Measurements from ENCODE around the gene VEZF1. TPM values are rescaled to one million over a fixed set of nuclear protein-coding genes. Genes with fewer than 3 reads are reported as not detected.

Gene VEZF1
- total RNA-seq, 5 donors from 2014 or later (not counting 1 experiment from before 2014, with no cell fraction given): 43.1 to 68.1 (median 63.8) TPM

DNA sequence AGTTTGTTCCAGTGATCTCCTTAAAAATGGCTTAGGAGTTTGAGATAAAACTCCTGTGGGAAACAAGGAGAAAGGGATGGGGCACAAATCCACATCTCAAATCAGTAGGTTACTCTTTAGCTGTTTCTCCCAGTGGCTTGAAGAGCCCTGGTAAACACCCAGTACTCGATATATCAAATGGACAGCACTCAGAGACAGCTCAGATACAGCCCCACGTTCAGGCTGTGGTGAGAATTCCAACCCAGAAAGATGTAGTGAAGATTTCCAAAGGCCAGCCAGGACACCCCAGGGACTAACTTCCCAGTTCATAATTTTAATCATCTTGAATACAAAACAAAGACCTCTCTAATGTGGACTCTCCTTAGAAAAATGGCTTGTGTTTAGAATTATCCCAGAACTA lies 6.4 kb upstream of the VEZF1 start:
- ChIA-PET CTCF (interaction anchor here (0.5 to 3.5 kb wide), 4 partner anchors 8 to 440 kb away, joined by 4 to 18 read pairs (median 6); partner anchors contain the start of genes DYNLL2 (in 1 of the 2) and SRSF1 (in 1 of the 2)), POLR2A (interaction anchor here in 1 of 2 donors (0.6 kb wide), 1 partner anchor 20 kb away, joined by 4 read pairs; no protein-coding TSS in a partner anchor)
- ATAC-seq (replicated peaks in 1 of 4): no peak
- WGBS (ENCODE audit: insufficient coverage): no CpG with 5 or more reads among the region's 2 CpGs
- H3K27me3 ChIP-seq (replicated peaks in 1 of 2; ENCODE audit: control insufficient read depth in 2 of 2, extremely low read depth in 1 of 2, insufficient read depth in 2 of 2, low read length in 1 of 2): no peaks in the 10 kb centered on the region
- H3K36me3 Mint-ChIP-seq: no peaks in the 10 kb centered on the region
- H3K9me3 ChIP-seq: no peaks in the 10 kb centered on the region
- peaks cover 0 to 19% of the 10 kb centered on the region in 2 experiments for H3K4me1 ChIP-seq (ENCODE audit: control insufficient read depth in 1 of 2, extremely low read depth in 1 of 2, insufficient read depth in 2 of 2, low read length in 2 of 2)
- DNase-seq: no peak
- H3K27ac ChIP-seq (ENCODE audit: low read length): no peak overlapping the region
- H3K4me3 Mint-ChIP-seq: no peak overlapping the region
- no peak overlapping the region for H3K4me3 ChIP-seq (ENCODE audit: control insufficient read depth in 1 of 2, extremely low read depth in 1 of 2, low read length in 1 of 2)
- H3K9me3 Mint-ChIP-seq: no peaks in the 10 kb centered on the region
- H3K27me3 Mint-ChIP-seq: no peaks in the 10 kb centered on the region
- peaks cover 0 to 3% of the 10 kb centered on the region in 2 donors for H3K36me3 ChIP-seq (ENCODE audit: control insufficient read depth in 2 of 2, extremely low read depth in 1 of 2, insufficient read depth in 1 of 2, low read length in 1 of 2)
- peaks cover 51 to 57% (median 56%) of the 10 kb centered on the region in 3 donors for H3K4me1 Mint-ChIP-seq
- H3K27ac Mint-ChIP-seq: peak overlapping the region; percentile 71 to 80

DNA sequence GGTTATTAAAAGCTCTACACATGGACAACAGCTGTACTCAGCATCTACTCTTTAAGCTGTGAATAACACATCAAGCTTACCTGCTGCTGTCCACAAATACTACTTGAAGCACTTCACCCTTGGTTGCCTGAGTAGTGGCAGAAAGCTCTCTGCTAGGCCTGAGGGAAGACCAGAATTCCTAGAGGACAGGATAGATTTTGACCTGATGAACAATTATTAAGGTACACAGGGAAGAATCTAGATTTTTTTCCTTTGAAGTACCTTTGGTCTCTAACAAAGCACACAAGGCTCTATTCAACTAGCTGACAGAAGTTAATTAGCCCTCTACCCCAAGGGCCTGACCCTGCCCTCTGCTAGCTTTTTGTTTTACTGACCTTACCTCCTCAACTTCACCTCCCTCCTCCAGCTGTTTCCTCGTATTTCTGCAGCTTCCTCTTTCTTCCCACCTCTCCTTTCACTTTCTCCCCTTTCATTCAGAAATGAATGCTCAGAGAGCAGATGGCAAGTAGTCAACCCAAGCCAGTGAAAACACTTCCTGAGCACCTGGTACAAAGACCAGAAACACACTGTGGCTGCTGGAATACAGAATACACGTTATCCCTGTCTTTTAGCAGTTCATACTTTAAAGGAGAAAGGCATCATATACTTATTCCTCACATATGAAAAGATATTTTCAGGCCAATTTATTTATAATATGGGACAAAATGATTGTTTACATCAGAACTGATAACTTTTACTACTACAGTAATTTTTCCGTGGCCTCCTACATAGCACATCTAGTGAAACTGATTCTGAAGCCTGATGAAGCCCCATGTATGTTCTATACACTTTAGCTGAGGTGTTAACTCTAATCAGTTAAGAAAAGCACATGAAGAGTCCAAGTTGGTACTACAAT lies 5.7 kb upstream of the VEZF1 start:
- Histone ChIP-seq H3K4me1 (ENCODE audit: control insufficient read depth in 1 of 2, extremely low read depth in 1 of 2, insufficient read depth in 2 of 2, low read length in 2 of 2) (peaks cover 4 to 23% of the 10 kb centered on the region in 2 experiments), H3K27me3 (replicated peaks in 1 of 2; ENCODE audit: control insufficient read depth in 2 of 2, extremely low read depth in 1 of 2, insufficient read depth in 2 of 2, low read length in 1 of 2) (no peaks in the 10 kb centered on the region), H3K27ac (ENCODE audit: low read length) (no peak overlapping the region), H3K4me3 (ENCODE audit: control insufficient read depth in 1 of 2, extremely low read depth in 1 of 2, low read length in 1 of 2) (no peak overlapping the region), H3K36me3 (ENCODE audit: control insufficient read depth in 2 of 2, extremely low read depth in 1 of 2, insufficient read depth in 1 of 2, low read length in 1 of 2) (no peaks in the 10 kb centered on the region), H3K9me3 (no peaks in the 10 kb centered on the region)
- ChIA-PET CTCF (interaction anchor here (0.6 to 1.1 kb wide), 8 partner anchors 9 to 1446 kb away, joined by 3 to 8 read pairs (median 4); partner anchors contain the start of gene DYNLL2 (in 1 of the 2)), POLR2A (interaction anchor here (0.6 to 1.2 kb wide), 4 partner anchors 14 to 54 kb away, joined by 3 to 6 read pairs (median 4); partner anchors contain the start of gene SRSF1 (in 1 of the 2))
- 13% methylated on average over 1 of the region's 3 CpGs for WGBS (ENCODE audit: insufficient coverage)
- H3K4me3 Mint-ChIP-seq: no peak overlapping the region
- DNase-seq (no peak), ATAC-seq (replicated peaks in 1 of 4) (no peak)
- H3K4me1 Mint-ChIP-seq: peaks cover 51 to 57% (median 56%) of the 10 kb centered on the region in 3 donors
- H3K36me3 Mint-ChIP-seq: no peaks in the 10 kb centered on the region
- H3K27ac Mint-ChIP-seq: peak overlapping the region; percentile 79 to 80
- no peaks in the 10 kb centered on the region for H3K27me3 Mint-ChIP-seq
- H3K9me3 Mint-ChIP-seq: no peaks in the 10 kb centered on the region

DNA sequence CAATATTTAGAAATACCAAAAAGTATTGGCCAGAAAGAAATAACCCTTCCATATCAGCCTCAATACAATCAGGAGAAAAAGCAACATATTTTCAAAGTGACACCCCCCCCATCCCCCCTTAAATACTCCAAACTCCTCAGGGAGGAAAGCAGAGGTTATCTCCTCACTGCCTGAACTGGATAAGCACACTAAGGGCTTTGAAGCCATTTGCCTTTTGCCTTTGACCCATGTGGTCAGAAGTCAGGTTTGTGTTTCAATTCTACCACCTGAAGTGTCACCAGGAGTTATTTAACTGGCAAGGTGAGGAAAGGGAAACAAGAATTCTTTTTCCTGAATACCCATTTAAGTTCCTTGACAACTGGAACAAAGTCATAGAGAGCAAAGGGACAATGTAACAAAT lies 3.5 kb upstream of the VEZF1 start:
- ChIA-PET CTCF (interaction anchor here in 1 of 2 donors (0.6 to 2.5 kb wide), 3 partner anchors 7 to 184 kb away, joined by 3 to 30 read pairs (median 9); no protein-coding TSS in a partner anchor), POLR2A (interaction anchor here (0.6 to 1.1 kb wide), 3 partner anchors 8 to 16 kb away, joined by 4 read pairs; no protein-coding TSS in a partner anchor)
- Mint-ChIP-seq H3K36me3 (no peaks in the 10 kb centered on the region), H3K9me3 (no peaks in the 10 kb centered on the region), H3K27ac (peak overlapping the region in 1 of 2 donors; percentile 58), H3K27me3 (no peaks in the 10 kb centered on the region), H3K4me1 (peaks cover 57 to 62% (median 60%) of the 10 kb centered on the region in 3 donors), H3K4me3 (no peak overlapping the region)
- Histone ChIP-seq H3K27me3 (replicated peaks in 1 of 2; ENCODE audit: control insufficient read depth in 2 of 2, extremely low read depth in 1 of 2, insufficient read depth in 2 of 2, low read length in 1 of 2) (no peaks in the 10 kb centered on the region), H3K27ac (ENCODE audit: low read length) (no peak overlapping the region), H3K4me3 (ENCODE audit: control insufficient read depth in 1 of 2, extremely low read depth in 1 of 2, low read length in 1 of 2) (no peak overlapping the region), H3K36me3 (ENCODE audit: control insufficient read depth in 2 of 2, extremely low read depth in 1 of 2, insufficient read depth in 1 of 2, low read length in 1 of 2) (no peaks in the 10 kb centered on the region), H3K9me3 (no peaks in the 10 kb centered on the region), H3K4me1 (ENCODE audit: control insufficient read depth in 1 of 2, extremely low read depth in 1 of 2, insufficient read depth in 2 of 2, low read length in 2 of 2) (peaks cover 9 to 34% of the 10 kb centered on the region in 2 experiments)
- ATAC-seq (replicated peaks in 1 of 4) (no peak), DNase-seq (no peak)

DNA sequence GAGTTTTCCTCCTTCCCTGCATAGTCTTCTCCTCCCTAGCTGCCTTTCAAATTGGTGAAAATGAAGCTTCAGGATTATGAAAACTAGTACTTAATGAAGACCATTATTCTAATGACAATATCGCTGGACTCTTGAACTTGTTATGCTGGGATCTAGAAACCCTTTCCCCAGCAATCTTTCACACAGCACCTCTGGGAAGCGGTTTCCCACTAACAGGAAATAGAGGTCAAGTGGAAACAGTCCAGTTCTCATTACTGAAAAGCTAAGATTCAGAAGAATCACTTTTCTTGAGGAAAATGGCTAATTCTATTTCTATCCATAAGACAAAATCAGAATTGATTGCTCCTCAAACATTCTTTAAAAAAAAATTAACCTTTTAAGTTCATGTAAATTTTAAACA lies 2.0 kb upstream of the VEZF1 start:
- H3K4me1 ChIP-seq (ENCODE audit: control insufficient read depth in 1 of 2, extremely low read depth in 1 of 2, insufficient read depth in 2 of 2, low read length in 2 of 2): peaks cover 24 to 32% of the 10 kb centered on the region in 2 experiments
- Mint-ChIP-seq H3K27ac (peak overlapping the region in 1 of 2 donors; percentile 72), H3K9me3 (no peaks in the 10 kb centered on the region)

DNA sequence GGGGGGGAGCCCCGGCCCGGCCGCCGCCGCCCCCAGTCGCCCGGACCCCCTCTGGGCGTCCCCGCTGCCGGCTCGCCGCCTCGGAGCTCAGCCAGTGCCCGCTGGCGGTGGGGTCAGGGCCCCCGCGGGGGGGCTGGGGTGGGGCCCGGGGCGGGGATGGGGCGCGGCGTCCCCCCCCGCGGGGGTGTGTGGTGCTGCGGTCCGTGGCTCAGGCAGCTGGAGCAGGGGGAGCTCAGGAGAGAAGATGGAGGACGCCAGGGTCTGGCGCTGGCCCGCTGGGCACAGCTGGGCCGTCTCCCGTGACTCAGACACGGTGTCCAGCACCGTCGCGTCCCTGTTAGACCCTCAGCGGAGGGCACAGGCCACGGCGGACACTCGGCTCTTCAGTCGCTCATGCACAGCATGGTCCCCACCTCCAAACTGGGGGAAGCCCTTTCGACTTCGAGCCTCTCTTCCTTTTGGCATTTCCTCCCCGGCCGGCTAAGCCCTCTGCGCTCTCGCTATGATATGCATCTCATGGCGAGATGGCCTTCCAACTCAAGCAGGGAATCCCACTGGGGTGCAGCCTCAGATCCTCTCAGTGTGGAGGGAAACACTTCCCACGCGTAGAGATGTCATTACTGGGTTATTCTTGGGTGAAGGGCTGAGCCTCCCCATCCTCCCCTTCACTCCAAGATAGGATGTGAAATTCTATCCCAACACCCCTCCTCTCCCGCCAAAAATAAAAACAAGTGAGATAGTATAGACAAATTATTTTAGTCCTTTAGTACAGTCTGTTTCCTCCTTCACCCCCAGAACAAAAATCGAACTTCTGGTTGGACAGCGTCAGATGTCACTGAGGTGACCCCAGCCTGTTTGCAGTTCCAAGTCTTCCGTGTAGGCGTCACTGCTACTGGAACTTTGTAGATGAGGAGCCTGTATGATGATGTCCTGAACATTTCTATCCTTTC lies 522 bp upstream of the VEZF1 start:
- Histone ChIP-seq H3K4me3 (ENCODE audit: control insufficient read depth in 1 of 2, extremely low read depth in 1 of 2, low read length in 1 of 2) (peak overlapping the region; percentile 71 to 84), H3K27ac (ENCODE audit: low read length) (peak overlapping the region; percentile 52), H3K4me1 (ENCODE audit: control insufficient read depth in 1 of 2, extremely low read depth in 1 of 2, insufficient read depth in 2 of 2, low read length in 2 of 2) (peaks cover 33 to 35% of the 10 kb centered on the region in 2 experiments), H3K36me3 (ENCODE audit: control insufficient read depth in 2 of 2, extremely low read depth in 1 of 2, insufficient read depth in 1 of 2, low read length in 1 of 2) (no peaks in the 10 kb centered on the region), H3K9me3 (no peaks in the 10 kb centered on the region), H3K27me3 (replicated peaks in 1 of 2; ENCODE audit: control insufficient read depth in 2 of 2, extremely low read depth in 1 of 2, insufficient read depth in 2 of 2, low read length in 1 of 2) (no peaks in the 10 kb centered on the region)
- H3K4me1 Mint-ChIP-seq: peaks cover 63 to 71% (median 67%) of the 10 kb centered on the region in 3 donors
- 0% methylated on average over 25 of the region's 54 CpGs for WGBS (ENCODE audit: insufficient coverage)
- H3K4me3 Mint-ChIP-seq: peak overlapping the region; percentile 89 to 94 (median 89)
- ATAC-seq (replicated peaks in 1 of 4) (peak; percentile 78 to 83 (median 80)), DNase-seq (peak in 22 of 35 experiments; percentile 9 to 75 (median 47))
- ChIA-PET POLR2A (interaction anchor here in 1 of 2 donors (0.6 to 1.1 kb wide), 3 partner anchors 11 to 30 kb away, joined by 4 to 9 read pairs (median 5); no protein-coding TSS in a partner anchor), CTCF (interaction anchor here (0.5 to 2.5 kb wide), 5 partner anchors 10 to 94 kb away, joined by 3 to 30 read pairs (median 4); partner anchors contain the start of gene DYNLL2 (in 1 of the 2))
- H3K9me3 Mint-ChIP-seq: no peaks in the 10 kb centered on the region
- H3K27me3 Mint-ChIP-seq: no peaks in the 10 kb centered on the region
- peak overlapping the region; percentile 92 to 96 for H3K27ac Mint-ChIP-seq
- H3K36me3 Mint-ChIP-seq: peaks cover 5% of the 10 kb centered on the region

More for the DNA sequence above, 2.0 kb upstream of the VEZF1 start:
- H3K27me3 ChIP-seq (replicated peaks in 1 of 2; ENCODE audit: control insufficient read depth in 2 of 2, extremely low read depth in 1 of 2, insufficient read depth in 2 of 2, low read length in 1 of 2): no peaks in the 10 kb centered on the region
- no peaks in the 10 kb centered on the region for H3K36me3 ChIP-seq (ENCODE audit: control insufficient read depth in 2 of 2, extremely low read depth in 1 of 2, insufficient read depth in 1 of 2, low read length in 1 of 2)
- ATAC-seq (replicated peaks in 1 of 4): no peak
- Mint-ChIP-seq H3K4me3 (peak overlapping the region; percentile 66 to 89 (median 89)), H3K4me1 (peaks cover 63 to 70% (median 67%) of the 10 kb centered on the region in 3 donors), H3K36me3 (no peaks in the 10 kb centered on the region), H3K27me3 (no peaks in the 10 kb centered on the region)
- POLR2A ChIA-PET: interaction anchor here (0.5 to 1.0 kb wide), 4 partner anchors 10 to 718 kb away, joined by 3 to 9 read pairs (median 4); no protein-coding TSS in a partner anchor
- no peak overlapping the region for H3K27ac ChIP-seq (ENCODE audit: low read length)
- CTCF ChIA-PET: interaction anchor here (1.3 to 2.5 kb wide), 4 partner anchors 9 to 12 kb away, joined by 6 to 30 read pairs (median 8); no protein-coding TSS in a partner anchor
- no CpG with 5 or more reads among the region's 2 CpGs for WGBS (ENCODE audit: insufficient coverage)
- no peak for DNase-seq
- no peak overlapping the region for H3K4me3 ChIP-seq (ENCODE audit: control insufficient read depth in 1 of 2, extremely low read depth in 1 of 2, low read length in 1 of 2)
- H3K9me3 ChIP-seq: no peaks in the 10 kb centered on the region

Data from T-cell (primary cell).